ENCODE measurements around the gene TSPAN8.

GRCh38 chr12:71174146-71174545 is 16.3 kb upstream of the TSPAN8 start:
- no peak for TF ChIP-seq CTCF (IDR thresholded peaks at IDR 0.05)
- TF ChIP-seq POLR2A (IDR thresholded peaks at IDR 0.05): no peak
